ENCODE data around the gene SRSF1. TPM values are rescaled to one million over a fixed set of nuclear protein-coding genes. Genes with fewer than 3 reads are reported as not detected.

SRSF1 gene
- total and polyA plus RNA-seq, 12 donors = 105 to 276 (median 186) TPM

DNA sequence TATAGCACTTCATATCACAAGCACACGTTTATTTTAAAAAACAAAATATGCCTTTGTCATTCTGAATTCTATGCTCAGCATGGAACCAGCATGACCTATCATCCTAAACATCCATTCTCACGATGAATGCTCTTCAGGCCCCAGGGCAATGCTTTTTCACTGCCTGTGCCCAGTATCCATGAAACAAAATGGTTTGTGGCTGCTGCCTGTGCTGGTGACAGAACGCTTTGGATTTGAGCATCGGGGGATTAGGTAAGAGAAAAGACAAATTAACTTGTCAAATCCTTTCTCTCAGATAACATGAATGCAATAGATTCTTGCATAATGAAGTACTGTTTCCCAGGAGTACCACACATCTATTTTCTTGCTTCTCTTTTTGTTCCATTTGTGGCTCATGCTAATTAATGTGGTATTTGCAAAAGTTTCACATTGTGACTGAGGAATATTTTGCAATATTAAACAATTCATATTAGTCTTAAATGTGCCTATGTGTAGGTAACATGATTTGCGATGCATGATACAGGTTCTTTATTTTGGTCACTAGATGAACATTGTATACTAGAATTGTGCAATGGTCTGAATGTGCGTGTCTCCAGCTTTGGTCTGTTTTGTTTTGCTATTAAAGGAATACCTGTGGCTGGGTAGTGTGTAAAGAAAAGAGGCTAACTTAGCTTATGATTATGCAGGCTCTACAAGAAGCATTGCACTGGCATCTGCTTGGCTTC lies 25.8 kb upstream of the SRSF1 start:
- Histone ChIP-seq H3K36me3 (replicated peaks in 1 of 2) (no peaks in the 10 kb centered on the region), H3K27ac (no peak overlapping the region), H3K27me3 (peaks cover 6% of the 10 kb centered on the region), H3K4me1 (replicated peaks in 1 of 2) (peaks cover 0 to 4% of the 10 kb centered on the region in 2 donors), H3K9me3 (replicated peaks in 1 of 3) (no peaks in the 10 kb centered on the region), H3K4me3 (no peak overlapping the region)
- WGBS, 4 donors = 49 to 59% (median 53%) methylated on average over 6 of the region's 6 CpGs
- TF ChIP-seq, protein P1, sequence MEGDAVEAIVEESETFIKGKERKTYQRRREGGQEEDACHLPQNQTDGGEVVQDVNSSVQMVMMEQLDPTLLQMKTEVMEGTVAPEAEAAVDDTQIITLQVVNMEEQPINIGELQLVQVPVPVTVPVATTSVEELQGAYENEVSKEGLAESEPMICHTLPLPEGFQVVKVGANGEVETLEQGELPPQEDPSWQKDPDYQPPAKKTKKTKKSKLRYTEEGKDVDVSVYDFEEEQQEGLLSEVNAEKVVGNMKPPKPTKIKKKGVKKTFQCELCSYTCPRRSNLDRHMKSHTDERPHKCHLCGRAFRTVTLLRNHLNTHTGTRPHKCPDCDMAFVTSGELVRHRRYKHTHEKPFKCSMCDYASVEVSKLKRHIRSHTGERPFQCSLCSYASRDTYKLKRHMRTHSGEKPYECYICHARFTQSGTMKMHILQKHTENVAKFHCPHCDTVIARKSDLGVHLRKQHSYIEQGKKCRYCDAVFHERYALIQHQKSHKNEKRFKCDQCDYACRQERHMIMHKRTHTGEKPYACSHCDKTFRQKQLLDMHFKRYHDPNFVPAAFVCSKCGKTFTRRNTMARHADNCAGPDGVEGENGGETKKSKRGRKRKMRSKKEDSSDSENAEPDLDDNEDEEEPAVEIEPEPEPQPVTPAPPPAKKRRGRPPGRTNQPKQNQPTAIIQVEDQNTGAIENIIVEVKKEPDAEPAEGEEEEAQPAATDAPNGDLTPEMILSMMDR (IDR thresholded peaks at IDR 0.05) = no peak
- no peak for TF ChIP-seq POLR2A (IDR thresholded peaks at IDR 0.05)
- intact Hi-C loops (cut with DNase I) = no loop called here
- DNase-seq = no peak

DNA sequence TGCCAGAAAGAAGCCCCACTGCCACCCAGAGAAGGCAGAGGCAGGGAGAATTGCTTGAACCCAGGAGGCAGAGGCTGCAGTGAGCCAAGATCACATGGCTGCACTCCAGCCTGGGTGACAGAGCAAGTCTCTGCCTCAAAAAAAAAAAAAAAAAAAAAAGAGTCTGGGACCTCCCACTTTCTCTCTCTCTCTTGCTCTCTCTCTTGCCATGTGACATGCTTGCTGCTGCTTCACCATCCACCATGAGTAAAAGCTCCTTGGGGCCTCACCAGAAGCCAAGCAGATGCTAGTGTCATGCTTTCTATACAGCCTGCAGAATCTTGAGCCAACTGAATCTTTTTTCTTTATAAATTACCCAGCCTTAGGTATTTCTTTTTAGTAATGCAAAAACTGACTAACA lies 21.5 kb upstream of the SRSF1 start:
- no peaks in the 10 kb centered on the region for H3K9me3 ChIP-seq (replicated peaks in 1 of 3)
- no peak for TF ChIP-seq POLR2A (IDR thresholded peaks at IDR 0.05)

DNA sequence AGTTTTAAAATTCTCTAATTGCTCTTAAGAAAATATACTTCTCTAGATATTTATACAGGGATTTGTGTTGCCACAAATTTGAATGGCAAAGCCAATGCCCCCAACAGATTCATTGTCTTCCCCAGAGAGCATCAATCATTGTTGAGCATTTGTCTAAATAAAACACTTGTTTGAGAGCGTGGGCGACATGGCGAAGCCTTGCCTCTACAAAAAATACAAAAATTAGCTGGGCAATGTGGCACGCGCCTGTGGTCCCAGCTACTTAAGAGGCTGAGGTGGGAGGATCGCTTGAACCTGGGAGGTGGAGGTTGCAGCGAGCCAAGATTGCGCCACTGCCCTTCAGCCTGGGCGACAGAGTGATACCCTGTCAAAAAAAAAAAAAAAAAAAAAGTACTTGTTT lies 13.4 kb upstream of the SRSF1 start:
- H3K4me1 ChIP-seq (replicated peaks in 1 of 2) = no peaks in the 10 kb centered on the region
- H3K9me3 ChIP-seq (replicated peaks in 1 of 3) = no peaks in the 10 kb centered on the region
- no peak overlapping the region for H3K4me3 ChIP-seq
- no peak for DNase-seq
- H3K27ac ChIP-seq = no peak overlapping the region
- no peak for TF ChIP-seq POLR2A (IDR thresholded peaks at IDR 0.05)
- TF ChIP-seq, protein P1 (IDR thresholded peaks at IDR 0.05) = no peak
- no peaks in the 10 kb centered on the region for H3K36me3 ChIP-seq (replicated peaks in 1 of 2)
- no peaks in the 10 kb centered on the region for H3K27me3 ChIP-seq
- 79 to 90% (median 86%) methylated on average over 9 of the region's 9 CpGs for WGBS, 4 donors
- intact Hi-C loops (cut with DNase I) = no loop called here

More for the DNA sequence above, 21.5 kb upstream of the SRSF1 start:
- intact Hi-C loops (cut with DNase I) = no loop called here
- no peaks in the 10 kb centered on the region for H3K27me3 ChIP-seq
- DNase-seq = no peak
- no peak overlapping the region for H3K4me3 ChIP-seq
- no peaks in the 10 kb centered on the region for H3K36me3 ChIP-seq (replicated peaks in 1 of 2)
- H3K4me1 ChIP-seq (replicated peaks in 1 of 2) = peaks cover 0 to 4% of the 10 kb centered on the region in 2 donors
- no peak overlapping the region for H3K27ac ChIP-seq

DNA sequence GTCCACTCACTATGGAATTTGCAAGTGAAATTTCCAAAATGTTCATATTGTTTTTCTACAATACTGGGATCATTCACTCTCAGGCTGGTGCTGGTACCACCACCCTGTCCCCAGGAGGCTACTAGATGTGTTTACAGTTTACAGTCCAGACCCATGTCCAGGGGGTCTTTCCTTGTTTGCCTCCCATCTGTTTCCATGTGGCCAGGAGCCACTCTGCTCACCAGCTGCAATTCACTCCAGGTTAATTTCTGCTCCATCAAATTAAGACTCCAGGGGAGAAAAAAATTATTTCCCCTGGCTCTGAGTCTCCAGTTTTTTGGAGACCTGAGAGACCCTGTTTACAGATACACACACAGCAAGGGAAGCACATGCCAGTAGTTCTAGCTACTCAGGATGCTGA lies 12.5 kb upstream of the SRSF1 start:
- no peak for DNase-seq
- Histone ChIP-seq H3K9me3 (replicated peaks in 1 of 3) (no peaks in the 10 kb centered on the region), H3K27ac (no peak overlapping the region), H3K4me1 (replicated peaks in 1 of 2) (no peaks in the 10 kb centered on the region), H3K4me3 (no peak overlapping the region), H3K36me3 (replicated peaks in 1 of 2) (no peaks in the 10 kb centered on the region), H3K27me3 (no peaks in the 10 kb centered on the region)
- intact Hi-C loops (cut with DNase I) = no loop called here
- TF ChIP-seq, protein P1 (IDR thresholded peaks at IDR 0.05) = no peak
- no peak for TF ChIP-seq POLR2A (IDR thresholded peaks at IDR 0.05)

DNA sequence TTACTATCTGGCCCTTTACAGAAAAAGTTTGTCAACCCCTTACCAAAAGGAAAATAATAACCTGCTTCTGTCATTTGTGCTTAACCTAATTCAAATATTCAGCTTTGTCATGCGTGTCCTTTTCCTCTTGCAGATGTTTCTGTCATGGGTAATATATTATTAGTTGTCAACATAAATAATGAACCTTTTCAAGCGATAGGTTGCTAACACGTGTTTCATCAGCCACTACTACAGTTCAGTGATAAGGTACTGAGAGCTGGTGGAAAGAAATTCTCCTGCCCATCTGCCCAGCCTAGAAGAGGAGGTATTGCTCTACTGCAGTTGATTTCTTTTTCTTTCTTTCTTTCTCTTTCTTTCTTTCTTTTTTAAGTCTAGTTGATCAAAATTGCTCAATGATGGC lies 12.0 kb upstream of the SRSF1 start:
- no peaks in the 10 kb centered on the region for H3K4me1 ChIP-seq (replicated peaks in 1 of 2)
- no peaks in the 10 kb centered on the region for H3K36me3 ChIP-seq (replicated peaks in 1 of 2)
- H3K4me3 ChIP-seq = no peak overlapping the region
- no peak overlapping the region for H3K27ac ChIP-seq
- intact Hi-C loops (cut with DNase I) = no loop called here
- H3K27me3 ChIP-seq = no peaks in the 10 kb centered on the region
- 65 to 74% (median 73%) methylated on average over 3 of the region's 3 CpGs for WGBS, 4 donors
- DNase-seq = no peak
- no peak for TF ChIP-seq POLR2A (IDR thresholded peaks at IDR 0.05)
- TF ChIP-seq, protein P1 (IDR thresholded peaks at IDR 0.05) = no peak
- no peaks in the 10 kb centered on the region for H3K9me3 ChIP-seq (replicated peaks in 1 of 3)
